Pancreas (tissue), 10 donors: ENCODE data around the gene TMEM40. TPM values are rescaled to one million over a fixed set of nuclear protein-coding genes. Genes with fewer than 3 reads are reported as not detected.

Experiments used
- ATAC-seq, 4 donors: fragments of 200-7000 bp; cut with Tn5 transposase; one replicate each; pipeline versions ENCODE4 v1.8.0 to v1.9.1; 2020; ENCODE audit warnings: mild to moderate bottlenecking in 4 of 4, moderate library complexity in 4 of 4
- DNase-seq, 6 donors: peaks; one replicate each; pipeline ENCODE4 v3.0.0-alpha.2; 2020
- FAIRE-seq: peaks from 2 replicates; lab custom pipeline; 2012; peaks lifted over from hg19 to GRCh38; lab: Jason Lieb, UNC
- H3K27ac ChIP-seq, 4 donors: fragments of 200-600 bp; sonication (generic); 1 replicate in 3 of 4; 2 replicates in 1 of 4; pipeline versions ENCODE4 v1.5.0 to v1.8.0; 2020
- H3K27me3 ChIP-seq, 4 donors: fragments of 200-600 bp; one replicate each; pipeline ENCODE4 v1.8.0; 2021
- H3K36me3 ChIP-seq, 3 donors: fragments of 200-600 bp; sonication (generic) in 1 of 3; one replicate each; pipeline versions ENCODE4 v1.5.0 to v1.8.0; 2020 to 2021
- H3K4me1 ChIP-seq, 3 donors: fragments of 200-600 bp; one replicate each; pipeline ENCODE4 v1.8.0; 2021
- H3K4me3 ChIP-seq, 4 donors: fragments of 200-600 bp; sonication (generic) in 2 of 4; one replicate each; pipeline versions ENCODE4 v1.5.0 to v1.8.0; 2020 to 2021
- H3K9me3 ChIP-seq, 4 donors: fragments of 200-600 bp; one replicate each; pipeline ENCODE4 v1.8.0; 2021
- CTCF ChIP-seq, 4 donors: fragments of 200-600 bp; sonication (generic) in 3 of 4; IDR thresholded peaks; one replicate each; pipeline versions ENCODE4 v1.5.0 to v1.8.0; 2021; ENCODE audit warnings: antibody characterized with exemption in 4 of 4
- WGBS, 2 donors: extraction: QIAGEN DNeasy Blood & Tissue Kit; methylation state at CpG; one replicate each; pipeline ENCODE4 v1.1.7; 2013; 5-methylcytosine and 5-hydroxymethylcytosine counted together
- intact Hi-C, 3 donors: fragments of 100-400 bp; cut with DNase I; formaldehyde crosslinking; loops; one replicate each; pipeline versions ENCODE4 v1.11.1 to v1.14.2; 2022
- polyA plus RNA-seq, 2 donors: library from polyadenylated mRNA; stranded (reverse); fragments of 200-250 nt; gene quantifications; one replicate each; pipeline ENCODE4 v1.2.3, GENCODE V29; 2013
- total RNA-seq, 6 donors: library from RNA; stranded (reverse); fragmentation: NEBNext Ultra II Directional in 4 of 6; extraction: Animal tissue kit (Norgen Biotek cat#: 25700) in 4 of 6; gene quantifications; one replicate each; pipeline versions ENCODE4 v1.2.1 to v1.2.4, GENCODE V29; 2021 to 2023
- donor health status: healthy with polysubstance abuse.
- donor health status: DM: no; HTN: no; CAD: no; lungs with moderate emphysema.
- donor health status: DM: no; HTN: no; CAD: no.
- donor health status: control.
- donor health status: control.
- donor health status: Bipolar disorder and iron deficiency.
- donor health status: DM: yes; HTN: yes; CAD: no.
- donor health status: DM: no; HTN: no; CAD: no.
- donor health status: DM: no; HTN: no; CAD: no.
- donor health status: DM: yes; HTN: yes; CAD: no.

Gene TMEM40
- total and polyA plus RNA-seq, 8 donors, result 0.38 TPM; not detected in 7

GRCh38 chr3:12753275-12754028 lies 5.6 kb downstream of the TMEM40 start:
- H3K36me3 ChIP-seq, result no peaks in the 10 kb centered on the region
- no peak overlapping the region for H3K27ac ChIP-seq
- no peaks in the 10 kb centered on the region for H3K4me1 ChIP-seq
- 80 to 88% methylated on average over 9 of the region's 9 CpGs for WGBS, 2 donors
- FAIRE-seq, result no peak
- DNase-seq, result no peak
- no peaks in the 10 kb centered on the region for H3K9me3 ChIP-seq
- H3K4me3 ChIP-seq, result no peak overlapping the region
- intact Hi-C loops, result no loop called here
- no peaks in the 10 kb centered on the region for H3K27me3 ChIP-seq
- ATAC-seq, result peak in 2 of 4 donors; percentile 41 to 63
- TF ChIP-seq CTCF (IDR thresholded peaks at IDR 0.05), result no peak

GRCh38 chr3:12752809-12753208 lies 6.2 kb downstream of the TMEM40 start:
- H3K27ac ChIP-seq, result no peak overlapping the region
- H3K9me3 ChIP-seq, result no peaks in the 10 kb centered on the region
- H3K36me3 ChIP-seq, result no peaks in the 10 kb centered on the region
- WGBS, 2 donors, result 82 to 95% methylated on average over 2 of the region's 2 CpGs
- H3K27me3 ChIP-seq, result no peaks in the 10 kb centered on the region
- ATAC-seq, result peak in 2 of 4 donors; percentile 44 to 45
- TF ChIP-seq CTCF (IDR thresholded peaks at IDR 0.05), result no peak
- intact Hi-C loops, result no loop called here
- no peak overlapping the region for H3K4me3 ChIP-seq
- H3K4me1 ChIP-seq, result no peaks in the 10 kb centered on the region
- FAIRE-seq, result no peak
- no peak for DNase-seq

GRCh38 chr3:12752102-12752501 lies 7.0 kb downstream of the TMEM40 start:
- 51 to 53% methylated on average over 3 of the region's 3 CpGs for WGBS, 2 donors
- FAIRE-seq, result no peak

GRCh38 chr3:12751571-12751970 lies 7.5 kb downstream of the TMEM40 start:
- Histone ChIP-seq H3K27me3 (no peaks in the 10 kb centered on the region), H3K9me3 (no peaks in the 10 kb centered on the region), H3K4me3 (no peak overlapping the region), H3K4me1 (no peaks in the 10 kb centered on the region), H3K27ac (no peak overlapping the region), H3K36me3 (no peaks in the 10 kb centered on the region)
- DNase-seq (no peak), ATAC-seq (no peak), FAIRE-seq (no peak)
- WGBS, 2 donors, result 87 to 91% methylated on average over 5 of the region's 5 CpGs
- intact Hi-C loops, result no loop called here
- no peak for TF ChIP-seq CTCF (IDR thresholded peaks at IDR 0.05)

More at GRCh38 chr3:12752102-12752501, 7.0 kb downstream of the TMEM40 start:
- no peaks in the 10 kb centered on the region for H3K36me3 ChIP-seq
- no peak for TF ChIP-seq CTCF (IDR thresholded peaks at IDR 0.05)
- H3K9me3 ChIP-seq, result no peaks in the 10 kb centered on the region
- H3K27ac ChIP-seq, result no peak overlapping the region
- H3K27me3 ChIP-seq, result no peaks in the 10 kb centered on the region
- H3K4me1 ChIP-seq, result no peaks in the 10 kb centered on the region
- H3K4me3 ChIP-seq, result no peak overlapping the region
- no peak for DNase-seq
- intact Hi-C loops, result no loop called here
- ATAC-seq, result no peak

DNA sequence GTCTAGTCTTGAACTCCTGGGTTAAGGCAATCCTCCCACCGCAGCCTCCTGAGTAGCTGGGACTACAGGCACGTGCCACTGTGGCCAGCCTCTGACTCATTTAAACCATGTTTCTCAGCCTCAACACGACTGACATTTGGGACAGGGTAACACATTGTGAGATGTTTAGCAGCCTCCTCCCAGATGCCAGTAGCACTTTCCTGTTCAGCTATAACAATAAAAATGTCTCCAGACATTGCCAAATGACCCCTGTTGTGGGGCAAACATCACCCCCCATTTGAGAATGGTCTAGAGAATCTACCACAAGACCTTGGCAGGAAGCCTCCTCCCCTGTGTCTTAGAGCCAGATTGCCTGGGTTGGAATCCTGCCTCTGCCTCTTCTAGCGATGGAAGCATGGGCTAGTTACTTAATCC lies 8.4 kb downstream of the TMEM40 start:
- Histone ChIP-seq H3K27ac (no peak overlapping the region), H3K4me3 (no peak overlapping the region), H3K4me1 (no peaks in the 10 kb centered on the region), H3K36me3 (no peaks in the 10 kb centered on the region), H3K9me3 (no peaks in the 10 kb centered on the region), H3K27me3 (no peaks in the 10 kb centered on the region)
- peak in 2 of 4 donors; percentile 8 to 29 for ATAC-seq
- no peak for TF ChIP-seq CTCF (IDR thresholded peaks at IDR 0.05)
- no peak for DNase-seq
- intact Hi-C loops, result no loop called here
- FAIRE-seq, result no peak
- WGBS, 2 donors, result 74 to 91% methylated on average over 4 of the region's 4 CpGs
